Islet precursor cell (in vitro differentiated cells): ENCODE results near the gene IRS4.

ENCODE experiments used
- DNase-seq: peaks from one replicate; pipeline ENCODE4 v3.0.0-alpha.2; 2018

IRS4 gene

GRCh38 chrX:108736509-108737479, at the start of gene IRS4:
TSS of gene IRS4 (minus strand) at chrX:108736563.
- DNase-seq, result peak; percentile 97

- DNase-seq, result no peak
These were observed 36.2 kb upstream of the IRS4 start for GRCh38 chrX:108772549-108772948.

GRCh38 chrX:108763559-108763958, 27.2 kb upstream of the IRS4 start:
- no peak for DNase-seq

GRCh38 chrX:108740299-108740774, 4.0 kb upstream of the IRS4 start:
- DNase-seq, result no peak

GRCh38 chrX:108737754-108738153, 1.4 kb upstream of the IRS4 start:
- DNase-seq, result no peak

- peak; percentile 67 for DNase-seq
These were observed 469 bp downstream of the IRS4 start for GRCh38 chrX:108735679-108736508.

GRCh38 chrX:108735091-108735678, 1.2 kb downstream of the IRS4 start:
- peak; percentile 72 for DNase-seq

GRCh38 chrX:108734426-108734825, 1.9 kb downstream of the IRS4 start:
- no peak for DNase-seq

- DNase-seq, result peak; percentile 78
These were observed 3.6 kb downstream of the IRS4 start for GRCh38 chrX:108732630-108733321.

- DNase-seq, result no peak
These were observed 5.2 kb downstream of the IRS4 start for GRCh38 chrX:108731153-108731552.

GRCh38 chrX:108726748-108727147, 9.6 kb downstream of the IRS4 start:
- DNase-seq, result no peak

GRCh38 chrX:108722561-108722960, 13.8 kb downstream of the IRS4 start:
- DNase-seq, result no peak

GRCh38 chrX:108712886-108713285, 23.5 kb downstream of the IRS4 start:
- no peak for DNase-seq

GRCh38 chrX:108704839-108705238, 31.5 kb downstream of the IRS4 start:
- DNase-seq, result no peak

GRCh38 chrX:108702530-108702929, 33.8 kb downstream of the IRS4 start:
- DNase-seq, result no peak

- no peak for DNase-seq
These were observed 34.7 kb downstream of the IRS4 start for GRCh38 chrX:108701633-108702032.

GRCh38 chrX:108699368-108699767, 37.0 kb downstream of the IRS4 start:
- DNase-seq, result no peak

GRCh38 chrX:108696690-108697089, 39.7 kb downstream of the IRS4 start:
- no peak for DNase-seq
